SK-N-SH treated with all-trans-retinoic acid at 6 μM for 48 hours (cell line): ENCODE data around the gene WDR12.

Source experiments
- ATAC-seq: fragments of 200-7000 bp; cut with Tn5 transposase; 3 replicates; pipeline ENCODE4 v1.9.1; 2020; ENCODE audit warnings: mild to moderate bottlenecking, moderate library complexity
- BACH2 ChIP-seq: fragments of 250-450 bp; sonication (Bioruptor Pico); IDR thresholded peaks from 2 replicates; pipeline ENCODE4 v1.9.0; 2021; ENCODE audit warnings: mild to moderate bottlenecking, borderline replicate concordance
- CSDC2 ChIP-seq: fragments of 250-450 bp; sonication (Bioruptor Pico); IDR thresholded peaks from 2 replicates; pipeline ENCODE4 v1.5.0; 2020; ENCODE audit warnings: mild to moderate bottlenecking, moderate library complexity
- GLIS3 ChIP-seq: fragments of 250-450 bp; sonication (Bioruptor Pico); IDR thresholded peaks from 2 replicates; pipeline ENCODE4 v1.5.0; 2020; ENCODE audit warnings: mild to moderate bottlenecking, moderate library complexity
- ISL1 ChIP-seq: fragments of 250-450 bp; sonication (Bioruptor Pico); IDR thresholded peaks from 2 replicates; pipeline ENCODE4 v2.1.2; 2022; ENCODE audit warnings: mild to moderate bottlenecking, moderate library complexity
- OSR1 ChIP-seq: fragments of 250-450 bp; sonication (Bioruptor Pico); IDR thresholded peaks from 2 replicates; pipeline ENCODE4 v1.8.0; 2022; ENCODE audit warnings: moderate library complexity, mild to moderate bottlenecking, inconsistent platforms
- PATZ1 ChIP-seq: fragments of 250-450 bp; sonication (Bioruptor Pico); IDR thresholded peaks from 2 replicates; pipeline ENCODE4 v1.8.0; 2020; ENCODE audit warnings: mild to moderate bottlenecking, moderate library complexity, borderline replicate concordance
- PPARA ChIP-seq: fragments of 250-450 bp; sonication (Bioruptor Pico); IDR thresholded peaks from 2 replicates; pipeline ENCODE4 v1.5.0; 2020; ENCODE audit warnings: mild to moderate bottlenecking, borderline replicate concordance
- RARB ChIP-seq: fragments of 250-450 bp; sonication (Bioruptor Pico); IDR thresholded peaks from 2 replicates; pipeline ENCODE4 v1.8.0; 2021; ENCODE audit warnings: mild to moderate bottlenecking, moderate library complexity
- SNAI2 ChIP-seq: fragments of 250-450 bp; sonication (Bioruptor Pico); IDR thresholded peaks from 2 replicates; pipeline ENCODE4 v1.5.0; 2020; ENCODE audit warnings: mild to moderate bottlenecking, moderate library complexity
- TCF4 ChIP-seq: fragments of 250-450 bp; sonication (Bioruptor Pico); IDR thresholded peaks from 2 replicates; pipeline ENCODE4 v1.8.0; 2021; ENCODE audit warnings: mild to moderate bottlenecking, moderate library complexity, borderline replicate concordance
- TOX ChIP-seq: fragments of 250-450 bp; sonication (Bioruptor Pico); IDR thresholded peaks from 2 replicates; pipeline ENCODE4 v1.8.0; 2021; ENCODE audit warnings: mild to moderate bottlenecking, moderate library complexity, borderline replicate concordance
- ZC3H10 ChIP-seq: fragments of 250-450 bp; sonication (Bioruptor Pico); IDR thresholded peaks from 2 replicates; pipeline ENCODE4 v1.5.1; 2021; ENCODE audit warnings: mild to moderate bottlenecking, moderate library complexity
- ZFP3 ChIP-seq: fragments of 250-450 bp; sonication (Bioruptor Pico); IDR thresholded peaks from 2 replicates; pipeline ENCODE4 v1.5.0; 2020; ENCODE audit warnings: mild to moderate bottlenecking, moderate library complexity
- ZFP30 ChIP-seq: fragments of 450-650 bp; formaldehyde crosslinking; IDR thresholded peaks from 2 replicates; pipeline ENCODE4 v1.5.0; 2022; ENCODE audit warnings: mild to moderate bottlenecking, moderate library complexity
- ZNF565 ChIP-seq: fragments of 450-650 bp; formaldehyde crosslinking; conservative IDR thresholded peaks from 2 replicates; pipeline ENCODE4 v1.5.0; 2020; ENCODE audit warnings: low read depth, mild to moderate bottlenecking, moderate library complexity
- ZNF70 ChIP-seq: fragments of 450-650 bp; formaldehyde crosslinking; IDR thresholded peaks from 2 replicates; pipeline ENCODE4 v1.5.0; 2020; ENCODE audit warnings: mild to moderate bottlenecking, moderate library complexity
- ZNF8 ChIP-seq: fragments of 450-650 bp; formaldehyde crosslinking; IDR thresholded peaks from 2 replicates; pipeline ENCODE4 v1.5.0; 2020; ENCODE audit warnings: mild to moderate bottlenecking, moderate library complexity
- TF ChIP-seq, protein P1 (sequence below): fragments of 250-450 bp; sonication (Bioruptor Pico); IDR thresholded peaks from 2 replicates; pipeline ENCODE4 v1.8.0; 2021; ENCODE audit warnings: low read depth, mild to moderate bottlenecking, moderate library complexity, borderline replicate concordance
- TF ChIP-seq, protein P2 (sequence below): fragments of 250-450 bp; sonication (Bioruptor Pico); IDR thresholded peaks from 2 replicates; pipeline ENCODE4 v1.5.1; 2021; ENCODE audit warnings: mild to moderate bottlenecking, moderate library complexity
- TF ChIP-seq, protein P3 (sequence below): fragments of 250-450 bp; sonication (Bioruptor Pico); IDR thresholded peaks from 2 replicates; pipeline ENCODE4 v1.5.1; 2020; ENCODE audit warnings: low read depth, mild to moderate bottlenecking, moderate library complexity
- TF ChIP-seq, protein P4 (sequence below): fragments of 250-450 bp; sonication (Bioruptor Pico); IDR thresholded peaks from 2 replicates; pipeline ENCODE4 v1.5.0; 2020; ENCODE audit warnings: mild to moderate bottlenecking, moderate library complexity

WDR12 gene

DNA sequence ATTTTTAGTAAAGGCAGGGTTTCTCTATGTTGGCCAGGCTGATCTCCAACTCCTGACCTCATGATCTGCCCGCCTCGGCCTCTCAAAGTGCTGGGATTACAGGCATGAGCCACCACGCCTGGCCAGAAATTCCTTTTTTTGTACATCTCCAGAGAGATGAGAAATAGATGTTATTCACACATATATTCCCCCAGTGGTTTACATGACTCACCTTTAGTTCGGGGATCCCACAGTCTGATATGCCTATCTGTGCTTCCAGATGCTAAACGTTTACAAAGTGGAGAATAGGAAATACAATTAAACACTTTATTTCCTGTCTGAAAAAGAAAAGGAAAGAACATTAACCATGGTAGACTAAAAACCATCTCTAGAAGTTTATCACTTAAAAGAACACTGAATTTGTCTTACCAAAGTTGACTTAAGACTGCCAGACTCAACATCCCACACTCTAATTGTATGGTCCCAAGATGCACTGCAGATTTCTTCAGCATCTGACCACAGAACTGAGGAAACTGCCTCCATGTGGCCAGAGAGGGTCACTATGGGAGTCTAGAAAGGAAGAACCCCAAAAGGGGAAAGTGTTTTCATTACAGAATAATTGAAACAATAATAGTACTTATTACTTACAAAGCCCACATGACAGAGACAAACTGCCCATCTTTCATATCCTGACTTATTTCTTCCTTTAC, 27.3 kb downstream of the WDR12 start:
- no peak; the same call in 2 of the 3 replicates for ATAC-seq

DNA sequence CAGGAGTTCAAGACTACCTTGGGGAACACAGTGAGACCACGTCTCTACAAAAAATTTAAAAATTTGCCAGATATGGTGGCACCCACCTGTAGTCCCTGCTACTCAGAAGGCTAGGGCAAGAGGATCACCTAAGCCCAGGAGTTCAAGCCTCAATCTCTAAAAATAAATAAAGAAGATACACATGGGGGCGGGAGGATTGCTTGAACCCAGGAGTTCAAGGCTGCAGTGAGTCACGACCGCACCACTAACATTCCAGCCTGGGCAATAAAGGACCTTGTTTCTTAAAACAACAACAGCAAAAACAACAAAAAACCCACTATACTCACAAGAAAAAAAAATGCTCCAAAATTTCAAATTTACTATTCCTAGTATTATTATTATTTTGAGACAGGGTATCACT, 29.9 kb downstream of the WDR12 start:
- no peak for ATAC-seq
- no peak for TF ChIP-seq ZFP3
- no peak for TF ChIP-seq ZC3H10 (CRISPR knock-in tag)
- TF ChIP-seq, protein P1, sequence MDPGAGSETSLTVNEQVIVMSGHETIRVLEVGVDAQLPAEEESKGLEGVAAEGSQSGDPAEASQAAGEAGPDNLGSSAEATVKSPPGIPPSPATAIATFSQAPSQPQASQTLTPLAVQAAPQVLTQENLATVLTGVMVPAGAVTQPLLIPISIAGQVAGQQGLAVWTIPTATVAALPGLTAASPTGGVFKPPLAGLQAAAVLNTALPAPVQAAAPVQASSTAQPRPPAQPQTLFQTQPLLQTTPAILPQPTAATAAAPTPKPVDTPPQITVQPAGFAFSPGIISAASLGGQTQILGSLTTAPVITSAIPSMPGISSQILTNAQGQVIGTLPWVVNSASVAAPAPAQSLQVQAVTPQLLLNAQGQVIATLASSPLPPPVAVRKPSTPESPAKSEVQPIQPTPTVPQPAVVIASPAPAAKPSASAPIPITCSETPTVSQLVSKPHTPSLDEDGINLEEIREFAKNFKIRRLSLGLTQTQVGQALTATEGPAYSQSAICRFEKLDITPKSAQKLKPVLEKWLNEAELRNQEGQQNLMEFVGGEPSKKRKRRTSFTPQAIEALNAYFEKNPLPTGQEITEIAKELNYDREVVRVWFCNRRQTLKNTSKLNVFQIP (CRISPR knock-in tag) = no peak
- no peak for TF ChIP-seq SNAI2
- TF ChIP-seq ZNF8 (CRISPR knock-in tag) = no peak
- no peak for TF ChIP-seq RARB (CRISPR knock-in tag)
- no peak for TF ChIP-seq OSR1 (CRISPR knock-in tag)
- TF ChIP-seq, protein P2, sequence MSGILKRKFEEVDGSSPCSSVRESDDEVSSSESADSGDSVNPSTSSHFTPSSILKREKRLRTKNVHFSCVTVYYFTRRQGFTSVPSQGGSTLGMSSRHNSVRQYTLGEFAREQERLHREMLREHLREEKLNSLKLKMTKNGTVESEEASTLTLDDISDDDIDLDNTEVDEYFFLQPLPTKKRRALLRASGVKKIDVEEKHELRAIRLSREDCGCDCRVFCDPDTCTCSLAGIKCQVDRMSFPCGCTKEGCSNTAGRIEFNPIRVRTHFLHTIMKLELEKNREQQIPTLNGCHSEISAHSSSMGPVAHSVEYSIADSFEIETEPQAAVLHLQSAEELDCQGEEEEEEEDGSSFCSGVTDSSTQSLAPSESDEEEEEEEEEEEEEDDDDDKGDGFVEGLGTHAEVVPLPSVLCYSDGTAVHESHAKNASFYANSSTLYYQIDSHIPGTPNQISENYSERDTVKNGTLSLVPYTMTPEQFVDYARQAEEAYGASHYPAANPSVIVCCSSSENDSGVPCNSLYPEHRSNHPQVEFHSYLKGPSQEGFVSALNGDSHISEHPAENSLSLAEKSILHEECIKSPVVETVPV (CRISPR knock-in tag) = no peak
- no peak for TF ChIP-seq TOX (CRISPR knock-in tag)
- no peak for TF ChIP-seq TCF4 (CRISPR knock-in tag)
- TF ChIP-seq PPARA (CRISPR knock-in tag) = no peak
- TF ChIP-seq, protein P3, sequence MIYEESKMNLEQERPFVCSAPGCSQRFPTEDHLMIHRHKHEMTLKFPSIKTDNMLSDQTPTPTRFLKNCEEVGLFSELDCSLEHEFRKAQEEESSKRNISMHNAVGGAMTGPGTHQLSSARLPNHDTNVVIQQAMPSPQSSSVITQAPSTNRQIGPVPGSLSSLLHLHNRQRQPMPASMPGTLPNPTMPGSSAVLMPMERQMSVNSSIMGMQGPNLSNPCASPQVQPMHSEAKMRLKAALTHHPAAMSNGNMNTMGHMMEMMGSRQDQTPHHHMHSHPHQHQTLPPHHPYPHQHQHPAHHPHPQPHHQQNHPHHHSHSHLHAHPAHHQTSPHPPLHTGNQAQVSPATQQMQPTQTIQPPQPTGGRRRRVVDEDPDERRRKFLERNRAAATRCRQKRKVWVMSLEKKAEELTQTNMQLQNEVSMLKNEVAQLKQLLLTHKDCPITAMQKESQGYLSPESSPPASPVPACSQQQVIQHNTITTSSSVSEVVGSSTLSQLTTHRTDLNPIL (CRISPR knock-in tag) = no peak
- TF ChIP-seq CSDC2 (CRISPR knock-in tag) = no peak
- no peak for TF ChIP-seq ZNF565 (CRISPR knock-in tag)

More for the DNA sequence above, 27.3 kb downstream of the WDR12 start:
- no peak for TF ChIP-seq ZC3H10 (CRISPR knock-in tag)
- no peak for TF ChIP-seq PPARA (CRISPR knock-in tag)
- TF ChIP-seq, protein P3 (CRISPR knock-in tag) = no peak
- TF ChIP-seq ISL1 = no peak
- no peak for TF ChIP-seq ZNF8 (CRISPR knock-in tag)
- no peak for TF ChIP-seq PATZ1 (CRISPR knock-in tag)
- no peak for TF ChIP-seq ZNF565 (CRISPR knock-in tag)
- no peak for TF ChIP-seq GLIS3 (CRISPR knock-in tag)
- no peak for TF ChIP-seq TOX (CRISPR knock-in tag)
- no peak for TF ChIP-seq ZFP30
- no peak for TF ChIP-seq ZFP3
- TF ChIP-seq RARB (CRISPR knock-in tag) = no peak
- TF ChIP-seq ZNF70 = no peak
- no peak for TF ChIP-seq BACH2 (CRISPR knock-in tag)
- TF ChIP-seq, protein P4, sequence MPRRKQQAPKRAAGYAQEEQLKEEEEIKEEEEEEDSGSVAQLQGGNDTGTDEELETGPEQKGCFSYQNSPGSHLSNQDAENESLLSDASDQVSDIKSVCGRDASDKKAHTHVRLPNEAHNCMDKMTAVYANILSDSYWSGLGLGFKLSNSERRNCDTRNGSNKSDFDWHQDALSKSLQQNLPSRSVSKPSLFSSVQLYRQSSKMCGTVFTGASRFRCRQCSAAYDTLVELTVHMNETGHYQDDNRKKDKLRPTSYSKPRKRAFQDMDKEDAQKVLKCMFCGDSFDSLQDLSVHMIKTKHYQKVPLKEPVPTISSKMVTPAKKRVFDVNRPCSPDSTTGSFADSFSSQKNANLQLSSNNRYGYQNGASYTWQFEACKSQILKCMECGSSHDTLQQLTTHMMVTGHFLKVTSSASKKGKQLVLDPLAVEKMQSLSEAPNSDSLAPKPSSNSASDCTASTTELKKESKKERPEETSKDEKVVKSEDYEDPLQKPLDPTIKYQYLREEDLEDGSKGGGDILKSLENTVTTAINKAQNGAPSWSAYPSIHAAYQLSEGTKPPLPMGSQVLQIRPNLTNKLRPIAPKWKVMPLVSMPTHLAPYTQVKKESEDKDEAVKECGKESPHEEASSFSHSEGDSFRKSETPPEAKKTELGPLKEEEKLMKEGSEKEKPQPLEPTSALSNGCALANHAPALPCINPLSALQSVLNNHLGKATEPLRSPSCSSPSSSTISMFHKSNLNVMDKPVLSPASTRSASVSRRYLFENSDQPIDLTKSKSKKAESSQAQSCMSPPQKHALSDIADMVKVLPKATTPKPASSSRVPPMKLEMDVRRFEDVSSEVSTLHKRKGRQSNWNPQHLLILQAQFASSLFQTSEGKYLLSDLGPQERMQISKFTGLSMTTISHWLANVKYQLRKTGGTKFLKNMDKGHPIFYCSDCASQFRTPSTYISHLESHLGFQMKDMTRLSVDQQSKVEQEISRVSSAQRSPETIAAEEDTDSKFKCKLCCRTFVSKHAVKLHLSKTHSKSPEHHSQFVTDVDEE (CRISPR knock-in tag) = no peak
- TF ChIP-seq OSR1 (CRISPR knock-in tag) = no peak
- TF ChIP-seq SNAI2 = no peak
- no peak for TF ChIP-seq TCF4 (CRISPR knock-in tag)
- TF ChIP-seq, protein P1 (CRISPR knock-in tag) = no peak
